Adrenal gland (tissue), 5 donors: Measurements from ENCODE around the gene CLASP1.

Experiments used
- POLR2A ChIP-seq, 2 donors: fragments of 450-650 bp; IDR thresholded peaks; one replicate each; pipeline ENCODE4 v1.6.1; 2017; ENCODE audit warnings: antibody characterized with exemption in 2 of 2, mild to moderate bottlenecking in 2 of 2, moderate library complexity in 1 of 2
- TF ChIP-seq, protein P1 (sequence below), 6 experiments: fragments of 450-650 bp in 4 of 6; fragments of 200-600 bp in 2 of 6; sonication (generic) in 1 of 6; IDR thresholded peaks; 1 replicate in 5 of 6; 2 replicates in 1 of 6; pipeline versions ENCODE4 v1.5.1 to v1.8.0; 2016 to 2021; ENCODE audit warnings: antibody characterized with exemption in 6 of 6, mild to moderate bottlenecking in 2 of 6, moderate library complexity in 1 of 6
- donor health status: DM: no; HTN: no; CAD: no.

DNA sequence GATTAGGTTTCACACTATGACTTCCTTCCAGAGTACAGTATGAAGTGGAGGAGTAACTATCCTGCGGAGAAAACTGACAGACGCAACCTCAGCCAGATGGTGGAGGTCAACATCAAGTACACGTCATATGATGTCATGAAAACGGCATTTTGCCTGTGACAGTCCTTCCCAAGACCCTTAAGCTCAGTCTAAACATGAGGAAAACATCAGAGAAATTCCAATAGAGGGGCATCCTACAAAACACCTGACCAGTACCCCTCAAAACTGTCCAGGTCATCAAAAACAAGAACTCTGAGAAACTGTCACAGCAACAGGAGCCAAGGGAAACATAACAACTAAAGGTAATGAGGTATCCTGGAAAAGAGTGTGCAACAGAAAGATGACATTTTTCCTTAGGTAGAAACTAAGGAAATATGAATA lies 116.9 kb downstream of the CLASP1 start:
- TF ChIP-seq, protein P1, sequence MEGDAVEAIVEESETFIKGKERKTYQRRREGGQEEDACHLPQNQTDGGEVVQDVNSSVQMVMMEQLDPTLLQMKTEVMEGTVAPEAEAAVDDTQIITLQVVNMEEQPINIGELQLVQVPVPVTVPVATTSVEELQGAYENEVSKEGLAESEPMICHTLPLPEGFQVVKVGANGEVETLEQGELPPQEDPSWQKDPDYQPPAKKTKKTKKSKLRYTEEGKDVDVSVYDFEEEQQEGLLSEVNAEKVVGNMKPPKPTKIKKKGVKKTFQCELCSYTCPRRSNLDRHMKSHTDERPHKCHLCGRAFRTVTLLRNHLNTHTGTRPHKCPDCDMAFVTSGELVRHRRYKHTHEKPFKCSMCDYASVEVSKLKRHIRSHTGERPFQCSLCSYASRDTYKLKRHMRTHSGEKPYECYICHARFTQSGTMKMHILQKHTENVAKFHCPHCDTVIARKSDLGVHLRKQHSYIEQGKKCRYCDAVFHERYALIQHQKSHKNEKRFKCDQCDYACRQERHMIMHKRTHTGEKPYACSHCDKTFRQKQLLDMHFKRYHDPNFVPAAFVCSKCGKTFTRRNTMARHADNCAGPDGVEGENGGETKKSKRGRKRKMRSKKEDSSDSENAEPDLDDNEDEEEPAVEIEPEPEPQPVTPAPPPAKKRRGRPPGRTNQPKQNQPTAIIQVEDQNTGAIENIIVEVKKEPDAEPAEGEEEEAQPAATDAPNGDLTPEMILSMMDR (IDR thresholded peaks at IDR 0.05), result no peak
- no peak for TF ChIP-seq POLR2A (IDR thresholded peaks at IDR 0.05)
